HG02678 (cell line): ENCODE results near the gene SSTR3.
"Not testable (repeated sequence)": the region's sequence is repeated elsewhere in the genome, so short reads cannot be mapped to it uniquely, and the experiment has no call there.

Experiments used
- ATAC-seq: cut with Tn5 transposase; IDR thresholded peaks from one replicate; pipeline ENCODE4 v1.9.1; 2021; ENCODE audit warnings: mild to moderate bottlenecking, moderate library complexity; ENCODE audit not compliant: unreplicated experiment

SSTR3 gene

DNA sequence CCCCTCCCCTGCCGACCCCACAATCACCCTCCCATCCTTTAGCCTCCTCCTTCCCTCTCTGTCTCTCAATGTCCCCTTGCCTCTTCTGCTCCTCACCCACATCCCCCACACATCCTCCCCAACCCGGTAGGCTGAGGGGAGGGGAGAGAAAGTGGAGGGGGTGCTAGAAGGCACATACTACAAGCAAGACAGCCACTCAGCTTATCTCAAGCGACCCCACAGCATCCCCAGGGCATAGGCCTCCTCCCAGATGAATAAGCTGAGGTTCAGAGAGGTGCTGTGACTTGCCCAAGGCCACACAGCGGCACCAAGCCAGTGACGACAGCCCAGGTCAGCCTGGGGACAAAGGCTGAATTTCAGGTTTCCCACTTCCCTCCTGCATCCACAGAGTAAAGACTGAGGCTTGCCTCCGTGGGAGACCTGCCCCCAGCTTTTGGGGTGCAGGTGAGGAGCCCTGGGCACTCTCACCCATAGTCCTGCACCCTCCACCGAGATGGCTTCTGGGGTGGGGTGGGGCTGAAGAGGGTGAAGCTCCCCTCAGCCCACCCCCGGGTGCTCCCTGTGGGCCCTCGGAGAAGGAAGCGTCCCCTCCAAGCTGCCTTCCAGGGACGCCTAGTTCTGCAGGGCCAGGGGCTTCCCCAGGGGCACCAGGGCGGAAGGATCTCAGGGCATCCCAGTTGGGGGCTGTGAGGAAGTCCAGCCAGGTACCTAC, 31.3 kb upstream of the SSTR3 start:
- ATAC-seq, result peak; percentile 5

DNA sequence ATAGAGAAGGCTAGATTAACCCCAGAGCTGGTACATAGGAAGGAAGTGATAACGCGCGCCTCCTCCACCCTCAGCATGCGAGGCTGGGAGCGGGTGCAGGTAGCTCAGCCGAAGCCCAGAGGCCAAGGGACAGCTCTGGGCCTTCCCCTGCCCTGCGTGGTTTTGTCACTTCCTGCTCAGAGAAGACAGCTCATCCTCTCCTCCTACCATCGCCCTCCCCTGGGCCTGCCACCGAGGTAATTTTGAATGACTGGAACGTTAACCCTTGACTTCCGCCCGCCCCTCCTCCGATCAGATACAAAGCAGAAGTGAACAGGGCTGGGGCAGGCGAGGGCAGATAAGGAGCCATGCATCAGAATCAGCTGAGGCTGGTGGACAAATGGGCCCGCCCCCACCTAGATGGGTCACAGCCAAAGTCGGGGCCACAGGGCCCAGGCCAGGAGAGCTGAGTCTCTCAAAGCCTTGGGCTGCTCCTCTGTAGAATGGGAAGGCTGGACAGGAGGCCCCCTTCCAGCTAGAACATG, 30.2 kb upstream of the SSTR3 start:
- ATAC-seq, result peak; percentile 64

DNA sequence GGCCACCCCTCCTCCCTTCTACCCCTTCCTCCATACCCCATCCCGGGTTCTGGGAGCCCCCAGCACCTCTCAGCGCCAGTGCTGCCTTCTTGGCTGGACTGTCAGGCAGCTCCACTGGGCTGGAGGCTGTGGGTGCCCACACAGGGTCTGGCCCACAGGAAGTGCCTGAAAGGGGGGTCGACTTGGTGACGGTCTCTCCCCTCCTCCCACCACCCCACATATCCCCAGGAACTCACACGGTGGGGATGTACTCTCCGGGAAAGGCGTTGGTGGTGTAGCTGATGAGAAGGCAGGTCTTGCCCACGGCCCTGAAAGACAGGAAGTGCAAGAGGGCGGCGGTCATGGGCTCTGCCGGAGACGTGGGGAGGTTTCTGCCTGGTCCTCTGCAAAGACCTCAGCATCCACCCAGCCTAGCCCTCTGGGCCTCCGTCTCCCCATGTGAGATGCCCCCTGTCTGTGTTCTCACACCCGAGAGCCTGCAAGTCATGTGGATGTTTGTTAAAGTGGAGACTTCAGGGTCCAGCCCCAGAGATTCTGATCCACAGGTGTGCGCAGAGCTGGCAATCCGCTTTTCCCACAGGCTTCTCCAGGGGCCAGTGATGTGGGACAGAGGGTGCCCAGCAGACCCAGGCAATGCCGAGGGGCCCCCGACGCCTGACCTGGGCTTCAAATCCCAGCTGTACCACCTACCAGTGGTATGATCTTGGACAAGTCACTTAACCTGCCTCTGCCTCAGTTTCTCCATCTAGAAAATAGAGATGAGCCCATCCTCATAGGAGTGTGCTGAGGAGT, 29.3 kb upstream of the SSTR3 start:
- ATAC-seq, result no peak

DNA sequence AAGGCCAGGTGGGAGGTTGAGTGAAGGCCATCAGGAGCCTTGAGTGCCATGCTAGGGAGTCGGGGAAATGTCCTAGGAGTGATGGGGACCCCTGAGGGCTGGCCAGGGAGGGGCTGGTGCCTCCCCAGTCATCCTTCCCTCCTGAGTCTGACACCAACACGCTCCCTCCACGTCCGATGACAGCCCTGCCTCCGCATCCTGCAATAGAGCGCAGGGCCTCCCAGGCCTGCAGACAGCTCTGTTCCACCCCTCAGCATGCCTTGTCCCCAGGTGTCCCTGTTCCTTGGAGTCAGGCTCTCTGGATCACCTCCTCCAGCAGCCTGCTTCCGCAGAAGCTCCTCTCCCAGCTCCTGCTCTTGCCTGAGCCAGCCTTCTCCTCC, 28.7 kb upstream of the SSTR3 start:
- no peak for ATAC-seq

GRCh38 chr22:37240240-37240940, 28.1 kb upstream of the SSTR3 start:
- no peak for ATAC-seq

- no peak for ATAC-seq
These were observed 27.3 kb upstream of the SSTR3 start for GRCh38 chr22:37239336-37240239.

DNA sequence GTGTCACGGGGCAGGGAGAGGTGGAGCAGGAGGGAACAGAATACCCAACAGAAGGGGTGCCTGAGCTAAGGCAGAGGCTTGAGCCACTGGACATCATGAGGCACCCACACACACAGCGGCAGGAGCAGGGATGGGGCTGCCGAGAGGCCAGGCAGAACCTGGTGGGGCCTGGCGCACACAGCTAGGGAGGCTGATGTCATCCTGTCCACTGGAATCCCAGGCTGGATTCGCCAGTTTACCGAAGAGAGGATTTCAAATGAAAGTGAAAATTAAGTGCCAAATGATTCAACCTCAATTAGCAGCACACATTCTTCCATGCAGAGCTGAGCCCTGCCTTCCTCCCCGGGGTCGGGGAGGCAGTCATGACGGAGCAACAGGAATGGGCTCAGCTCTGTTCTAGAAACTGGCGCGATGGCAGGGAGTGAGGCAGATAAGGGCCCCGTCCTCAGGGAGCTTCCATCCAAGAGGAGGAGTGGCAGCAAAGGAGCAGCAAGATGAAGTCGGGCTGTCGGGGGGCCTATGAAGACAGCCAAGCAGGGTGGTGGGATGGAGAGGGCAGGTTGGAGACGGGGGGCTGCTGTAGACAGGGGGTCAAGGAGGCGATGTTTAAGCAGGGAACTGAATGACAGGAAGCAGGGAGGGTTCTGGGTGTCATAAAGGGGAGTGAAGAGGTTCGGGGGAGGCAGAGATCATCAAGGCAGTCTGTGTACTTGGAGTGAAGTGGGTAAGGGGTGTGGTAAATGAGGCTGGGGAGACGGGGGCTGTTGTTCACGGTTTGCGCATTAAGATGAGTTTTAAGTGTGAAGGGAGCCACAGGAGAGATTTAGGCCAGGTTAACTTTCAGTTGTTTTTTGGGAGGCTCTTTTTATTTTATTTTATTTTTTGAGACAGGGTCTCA, 25.3 kb upstream of the SSTR3 start:
- no peak for ATAC-seq

DNA sequence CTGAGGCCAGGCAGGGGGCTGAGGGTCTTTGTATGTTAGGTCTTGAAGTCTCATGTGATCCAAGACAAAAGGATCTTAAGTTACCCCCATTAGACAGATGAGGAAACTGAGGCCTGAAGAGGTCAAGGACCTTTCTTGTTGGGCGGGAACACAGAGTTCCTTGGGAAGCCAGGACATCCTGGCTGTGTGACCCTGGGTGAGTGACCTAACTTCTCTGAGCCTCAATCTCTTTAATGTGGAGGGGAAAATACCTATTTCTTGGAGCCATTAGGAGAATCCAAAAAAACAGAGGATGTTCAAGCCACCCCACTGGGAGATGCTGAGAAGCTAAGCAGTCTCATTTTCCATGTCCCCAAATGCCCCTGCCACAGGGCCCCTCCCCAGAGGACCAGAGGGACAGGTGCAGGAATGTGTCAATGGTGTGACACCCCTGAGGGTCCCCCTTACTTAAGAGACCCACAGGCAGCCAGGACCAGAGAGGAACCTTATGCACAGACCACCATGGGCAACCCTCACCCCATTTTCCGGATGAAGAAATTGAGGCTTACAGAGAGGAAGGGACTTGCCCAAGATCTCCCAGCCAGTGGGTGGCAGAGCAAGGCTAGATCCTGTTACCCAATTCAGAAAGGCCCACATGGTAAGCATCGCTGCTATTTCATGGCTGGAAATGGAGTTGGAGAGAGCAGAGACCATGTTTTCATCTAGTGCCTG, 23.8 kb upstream of the SSTR3 start:
- no peak for ATAC-seq

GRCh38 chr22:37234736-37235711, 22.7 kb upstream of the SSTR3 start:
- ATAC-seq, result no peak

- ATAC-seq, result no peak
These were observed 21.7 kb upstream of the SSTR3 start for GRCh38 chr22:37233751-37234631.

GRCh38 chr22:37233371-37233750, 21.1 kb upstream of the SSTR3 start:
- ATAC-seq, result not testable (repeated sequence)

GRCh38 chr22:37232140-37232998, 20.1 kb upstream of the SSTR3 start:
- no peak for ATAC-seq

DNA sequence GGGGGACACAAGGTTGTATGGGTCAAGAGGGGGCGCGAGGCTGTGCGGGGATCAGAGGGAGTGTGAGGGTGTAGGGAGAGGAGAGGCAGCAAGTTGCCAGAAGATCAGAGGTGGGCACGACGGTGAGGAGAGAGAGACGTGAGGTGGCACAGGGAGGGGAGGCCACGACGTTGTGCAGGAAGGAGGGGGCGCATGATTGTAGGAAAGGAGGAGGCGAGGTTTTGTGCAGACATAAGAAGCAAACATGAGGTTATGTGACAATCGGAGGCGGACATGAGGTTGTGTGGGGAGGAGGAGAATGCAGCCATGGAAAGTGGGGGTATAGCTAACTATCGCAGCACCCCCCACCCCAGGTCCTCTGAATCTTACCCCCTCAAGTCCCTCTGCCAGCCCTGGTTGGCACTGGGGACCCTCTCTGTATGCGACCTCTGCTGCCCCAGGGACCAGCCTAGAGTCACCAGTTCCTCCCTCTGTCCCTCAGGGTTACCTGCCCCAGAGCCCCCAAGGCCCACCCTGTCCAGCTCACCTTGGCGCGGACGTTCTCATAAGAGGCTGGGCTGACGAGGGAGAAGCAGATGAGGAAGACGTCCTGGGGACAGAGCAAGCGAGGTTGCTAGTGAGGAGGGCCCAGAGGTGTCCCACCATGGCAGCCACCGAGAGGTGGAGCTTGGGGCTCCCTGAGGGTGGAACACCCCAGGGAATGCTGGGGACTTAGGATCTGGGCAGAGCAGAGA, 19.3 kb upstream of the SSTR3 start:
- ATAC-seq, result no peak

- peak; percentile 30 for ATAC-seq
These were observed 18.6 kb upstream of the SSTR3 start for GRCh38 chr22:37230673-37231405.
